A549 (cell line): ENCODE data around the gene RPL10. TPM values are rescaled to one million over a fixed set of nuclear protein-coding genes. Genes with fewer than 3 reads are reported as not detected.

Source experiments
- ATAC-seq, 2 experiments: fragments of 200-7000 bp in 1 of 2; fragments of >200 bp in 1 of 2; cut with Nextera tagmentation in 1 of 2; cut with Tn5 transposase in 1 of 2; 3 replicates each; pipeline versions ENCODE4 v1.8.0 to v1.9.1; 2018 to 2020; ENCODE audit warnings: mild to moderate bottlenecking in 1 of 2, moderate library complexity in 1 of 2
- CTCF ChIA-PET: fragments of 300-600 bp; sonication (Branson Sonifier 250); formaldehyde crosslinking; extraction: SDS; loops from one replicate; lab custom pipeline; 2021; ENCODE audit warnings: antibody characterized with exemption, inconsistent platforms; lab: Yijun Ruan, JAX
- POLR2A ChIA-PET: fragments of 350-600 bp; formaldehyde crosslinking; extraction: SDS; loops from one replicate; lab custom pipeline; 2021; ENCODE audit warnings: antibody characterized with exemption, inconsistent platforms; lab: Yijun Ruan, JAX
- DNase-seq, 2 experiments: peaks; one replicate each; pipeline versions ENCODE4 v3.0.0 to v3.0.0-alpha.2; 2011 to 2016; ENCODE audit warnings: low read depth in 1 of 2, low spot score in 1 of 2
- FAIRE-seq: peaks from 2 replicates; lab custom pipeline; 2011; peaks lifted over from hg19 to GRCh38; lab: Jason Lieb, UNC
- H3K27ac ChIP-seq, 2 experiments: fragments of >200 bp; sonication (Bioruptor Twin); formaldehyde crosslinking; 3 replicates each; pipeline ENCODE4 v1.5.1; 2016 to 2017
- H3K4me1 ChIP-seq: fragments of >200 bp; sonication (Bioruptor Twin); formaldehyde crosslinking; 3 replicates; pipeline ENCODE4 v1.6.1; 2016
- H3K4me2 ChIP-seq: fragments of >200 bp; sonication (Bioruptor Twin); formaldehyde crosslinking; 3 replicates; pipeline ENCODE4 v1.6.1; 2016
- H3K4me3 ChIP-seq: fragments of >200 bp; sonication (Bioruptor Twin); formaldehyde crosslinking; 3 replicates; pipeline ENCODE4 v1.5.1; 2016
- H3K9me3 ChIP-seq: fragments of >200 bp; sonication (Bioruptor Twin); formaldehyde crosslinking; 3 replicates; pipeline ENCODE4 v1.6.1; 2016
- CHD4 ChIP-seq: fragments of 200-600 bp; sonication (generic); IDR thresholded peaks from 2 replicates; pipeline ENCODE4 v1.6.1; 2016; ENCODE audit warnings: antibody characterized with exemption, mild to moderate bottlenecking, borderline replicate concordance
- EHF ChIP-seq: fragments of 250-450 bp; sonication (Bioruptor Pico); IDR thresholded peaks from 2 replicates; pipeline ENCODE4 v1.5.0; 2020; ENCODE audit warnings: mild to moderate bottlenecking
- EP300 ChIP-seq, 2 experiments: fragments of >200 bp; sonication (Bioruptor Twin); formaldehyde crosslinking; IDR thresholded peaks; 2 replicates in 1 of 2; 3 replicates in 1 of 2; pipeline ENCODE4 v1.6.1; 2016 to 2017
- GATA3 ChIP-seq: IDR thresholded peaks from 2 replicates; pipeline ENCODE4 v1.6.1; 2012; ENCODE audit warnings: borderline replicate concordance
- HOXA7 ChIP-seq: fragments of 250-450 bp; sonication (Bioruptor Pico); IDR thresholded peaks from 2 replicates; pipeline ENCODE4 v1.5.0; 2020; ENCODE audit warnings: mild to moderate bottlenecking, moderate library complexity
- HOXB5 ChIP-seq: fragments of 250-450 bp; sonication (Bioruptor Pico); IDR thresholded peaks from 2 replicates; pipeline ENCODE4 v1.5.0; 2020; ENCODE audit warnings: mild to moderate bottlenecking, moderate library complexity
- KDM1A ChIP-seq: fragments of 200-600 bp; sonication (generic); IDR thresholded peaks from 2 replicates; pipeline ENCODE4 v1.6.1; 2016; ENCODE audit warnings: low read depth, mild to moderate bottlenecking
- KDM5A ChIP-seq: fragments of 200-600 bp; sonication (generic); IDR thresholded peaks from 2 replicates; pipeline ENCODE4 v1.6.1; 2016; ENCODE audit warnings: antibody characterized with exemption, mild to moderate bottlenecking
- NFE2L2 ChIP-seq: fragments of 150-350 bp; conservative IDR thresholded peaks from 2 replicates; pipeline ENCODE4 v1.6.1; 2014; ENCODE audit warnings: low read length
- NR3C1 ChIP-seq: fragments of >200 bp; sonication (Bioruptor Twin); formaldehyde crosslinking; IDR thresholded peaks from 3 replicates; pipeline ENCODE4 v1.6.1; 2017
- POLR2AphosphoS2 ChIP-seq: conservative IDR thresholded peaks from 2 replicates; pipeline ENCODE4 v1.6.1; 2012; ENCODE audit warnings: low read length, improper control_type of control experiment, inconsistent platforms
- RAD21 ChIP-seq, 2 experiments: fragments of >200 bp in 1 of 2; sonication (Bioruptor Twin) in 1 of 2; formaldehyde crosslinking in 1 of 2; IDR thresholded peaks in 1 of 2; conservative IDR thresholded peaks in 1 of 2; 2 replicates in 1 of 2; 3 replicates in 1 of 2; pipeline ENCODE4 v1.6.1; 2012 to 2018; ENCODE audit warnings: inconsistent platforms in 1 of 2
- RNF2 ChIP-seq: fragments of 200-600 bp; sonication (generic); IDR thresholded peaks from 2 replicates; pipeline ENCODE4 v1.6.1; 2016; ENCODE audit warnings: low read depth, mild to moderate bottlenecking, antibody characterized with exemption, moderate library complexity, borderline replicate concordance
- SMC3 ChIP-seq: fragments of >200 bp; sonication (Bioruptor Twin); formaldehyde crosslinking; IDR thresholded peaks from 3 replicates; pipeline ENCODE4 v1.6.1; 2018; ENCODE audit warnings: inconsistent platforms
- SREBF2 ChIP-seq: fragments of 450-650 bp; IDR thresholded peaks from 2 replicates; pipeline ENCODE4 v1.6.1; 2014; ENCODE audit warnings: mild to moderate bottlenecking, moderate library complexity
- ZSCAN20 ChIP-seq: fragments of 250-450 bp; sonication (Bioruptor Pico); IDR thresholded peaks from 2 replicates; pipeline ENCODE4 v1.8.0; 2022; ENCODE audit warnings: mild to moderate bottlenecking, moderate library complexity
- WGBS: methylation state at CpG from one replicate; pipeline ENCODE4 v1.1.6; 2017; ENCODE audit errors: missing lambda C conversion rate; 5-methylcytosine and 5-hydroxymethylcytosine counted together
- polyA plus RNA-seq, 4 experiments: library from polyadenylated mRNA; depleted of rRNA in 3 of 4; stranded (reverse); fragments of >200 nt; fragmentation: RNase III in 1 of 4; extraction: RNeasy Plus Mini Kit Qiagen cat#74134 plus additional on column Dnase treatment in 1 of 4; gene quantifications; 2 replicates in 3 of 4; 3 replicates in 1 of 4; pipeline ENCODE4 v1.2.3, GENCODE V29; 2011 to 2017
- TF ChIP-seq, protein P1 (sequence below): fragments of 200-600 bp; sonication (generic); IDR thresholded peaks from 2 replicates; pipeline ENCODE4 v1.6.1; 2016; ENCODE audit warnings: antibody characterized with exemption, mild to moderate bottlenecking, moderate library complexity
- TF ChIP-seq, protein P2 (sequence below): IDR thresholded peaks from 2 replicates; pipeline ENCODE4 v1.6.1; 2012; ENCODE audit warnings: low read depth, borderline replicate concordance
- TF ChIP-seq, protein P3 (sequence below): fragments of 250-450 bp; sonication (Bioruptor Pico); IDR thresholded peaks from 2 replicates; pipeline ENCODE4 v1.5.0; 2021; ENCODE audit warnings: mild to moderate bottlenecking, moderate library complexity, borderline replicate concordance
- TF ChIP-seq, protein P4 (sequence below): fragments of >200 bp; sonication (Bioruptor Twin); formaldehyde crosslinking; IDR thresholded peaks from 2 replicates; pipeline ENCODE4 v1.6.1; 2016
- TF ChIP-seq, protein P5 (sequence below): fragments of 150-350 bp; IDR thresholded peaks from 2 replicates; pipeline ENCODE4 v1.6.1; 2014; ENCODE audit warnings: low read depth, mild to moderate bottlenecking, low read length

Gene RPL10
- polyA plus RNA-seq, 2 of the 4 experiments (the other 2 are of a cell fraction) = 3,216 to 4,804 TPM

DNA sequence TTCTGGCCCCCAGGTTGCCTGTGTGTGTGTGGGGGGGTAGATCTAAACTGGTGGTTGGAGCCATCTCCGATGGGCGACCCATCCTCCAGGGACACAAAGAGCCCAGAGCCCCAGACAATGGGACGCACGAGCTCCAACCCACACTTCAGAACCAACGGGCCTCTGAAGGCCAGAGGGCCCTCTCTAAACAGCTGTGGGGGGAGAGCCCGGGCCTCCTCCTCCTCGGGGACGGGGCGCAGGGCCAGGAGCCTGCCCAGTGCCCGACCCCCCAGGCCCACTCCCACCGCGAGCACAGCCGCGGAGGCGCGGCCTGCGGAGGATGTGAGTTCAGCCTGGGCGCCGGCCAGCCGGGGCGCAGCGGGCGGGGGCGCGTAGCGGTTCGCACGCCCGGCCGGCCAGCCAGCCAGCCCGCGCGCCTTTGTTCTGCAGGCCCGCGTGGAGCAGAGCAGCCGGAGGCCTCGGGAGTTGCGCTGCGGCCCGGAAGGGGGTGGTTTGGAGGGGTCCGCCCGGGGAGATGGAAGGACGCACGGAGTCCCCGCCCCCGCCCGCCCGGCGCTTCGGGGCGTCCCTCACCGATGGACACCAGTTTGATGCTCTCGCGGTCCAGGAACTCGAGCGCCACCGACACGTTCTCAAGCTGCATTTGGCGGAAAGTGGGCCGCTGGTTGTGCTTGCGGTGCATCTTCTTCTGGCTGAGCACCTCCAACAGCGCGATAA, 27.7 kb upstream of the RPL10 start:
- no peak for DNase-seq
- H3K4me3 ChIP-seq = peak overlapping the region; percentile 98
- H3K4me2 ChIP-seq = peak overlapping the region; percentile 93
- CTCF ChIA-PET = interaction anchor here (1.0 to 1.8 kb wide), 2 partner anchors 21 to 27 kb away, joined by 3 to 4 read pairs; partner anchors contain the start of gene RPL10
- peak overlapping the region; percentile 98 to 100 for H3K27ac ChIP-seq
- POLR2A ChIA-PET = interaction anchor here (1.0 to 1.3 kb wide), 5 partner anchors 9 to 27 kb away, joined by 3 to 11 read pairs (median 8); partner anchors contain the start of genes EMD and RPL10
- no peak for FAIRE-seq
- WGBS = 0% methylated on average over 10 of the region's 63 CpGs
- ATAC-seq = no peak
- no peaks in the 10 kb centered on the region for H3K9me3 ChIP-seq
- H3K4me1 ChIP-seq = peaks cover 52% of the 10 kb centered on the region
- TF ChIP-seq, protein P1, sequence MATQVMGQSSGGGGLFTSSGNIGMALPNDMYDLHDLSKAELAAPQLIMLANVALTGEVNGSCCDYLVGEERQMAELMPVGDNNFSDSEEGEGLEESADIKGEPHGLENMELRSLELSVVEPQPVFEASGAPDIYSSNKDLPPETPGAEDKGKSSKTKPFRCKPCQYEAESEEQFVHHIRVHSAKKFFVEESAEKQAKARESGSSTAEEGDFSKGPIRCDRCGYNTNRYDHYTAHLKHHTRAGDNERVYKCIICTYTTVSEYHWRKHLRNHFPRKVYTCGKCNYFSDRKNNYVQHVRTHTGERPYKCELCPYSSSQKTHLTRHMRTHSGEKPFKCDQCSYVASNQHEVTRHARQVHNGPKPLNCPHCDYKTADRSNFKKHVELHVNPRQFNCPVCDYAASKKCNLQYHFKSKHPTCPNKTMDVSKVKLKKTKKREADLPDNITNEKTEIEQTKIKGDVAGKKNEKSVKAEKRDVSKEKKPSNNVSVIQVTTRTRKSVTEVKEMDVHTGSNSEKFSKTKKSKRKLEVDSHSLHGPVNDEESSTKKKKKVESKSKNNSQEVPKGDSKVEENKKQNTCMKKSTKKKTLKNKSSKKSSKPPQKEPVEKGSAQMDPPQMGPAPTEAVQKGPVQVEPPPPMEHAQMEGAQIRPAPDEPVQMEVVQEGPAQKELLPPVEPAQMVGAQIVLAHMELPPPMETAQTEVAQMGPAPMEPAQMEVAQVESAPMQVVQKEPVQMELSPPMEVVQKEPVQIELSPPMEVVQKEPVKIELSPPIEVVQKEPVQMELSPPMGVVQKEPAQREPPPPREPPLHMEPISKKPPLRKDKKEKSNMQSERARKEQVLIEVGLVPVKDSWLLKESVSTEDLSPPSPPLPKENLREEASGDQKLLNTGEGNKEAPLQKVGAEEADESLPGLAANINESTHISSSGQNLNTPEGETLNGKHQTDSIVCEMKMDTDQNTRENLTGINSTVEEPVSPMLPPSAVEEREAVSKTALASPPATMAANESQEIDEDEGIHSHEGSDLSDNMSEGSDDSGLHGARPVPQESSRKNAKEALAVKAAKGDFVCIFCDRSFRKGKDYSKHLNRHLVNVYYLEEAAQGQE = no peak
- TF ChIP-seq KDM5A (no peak), EHF (CRISPR knock-in tag) (no peak), HOXB5 (CRISPR knock-in tag) (no peak), KDM1A (no peak), NR3C1 (no peak), RAD21 (conservative IDR thresholded peaks at IDR 0.05 in 1 of 2, IDR thresholded peaks at IDR 0.05 in 1 of 2) (no peak), GATA3 (no peak), HOXA7 (CRISPR knock-in tag) (no peak), ZSCAN20 (CRISPR knock-in tag) (no peak), RNF2 (no peak)
- TF ChIP-seq, protein P2, sequence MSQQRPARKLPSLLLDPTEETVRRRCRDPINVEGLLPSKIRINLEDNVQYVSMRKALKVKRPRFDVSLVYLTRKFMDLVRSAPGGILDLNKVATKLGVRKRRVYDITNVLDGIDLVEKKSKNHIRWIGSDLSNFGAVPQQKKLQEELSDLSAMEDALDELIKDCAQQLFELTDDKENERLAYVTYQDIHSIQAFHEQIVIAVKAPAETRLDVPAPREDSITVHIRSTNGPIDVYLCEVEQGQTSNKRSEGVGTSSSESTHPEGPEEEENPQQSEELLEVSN = no peak
- TF ChIP-seq, all 56 proteins: peak for 0

DNA sequence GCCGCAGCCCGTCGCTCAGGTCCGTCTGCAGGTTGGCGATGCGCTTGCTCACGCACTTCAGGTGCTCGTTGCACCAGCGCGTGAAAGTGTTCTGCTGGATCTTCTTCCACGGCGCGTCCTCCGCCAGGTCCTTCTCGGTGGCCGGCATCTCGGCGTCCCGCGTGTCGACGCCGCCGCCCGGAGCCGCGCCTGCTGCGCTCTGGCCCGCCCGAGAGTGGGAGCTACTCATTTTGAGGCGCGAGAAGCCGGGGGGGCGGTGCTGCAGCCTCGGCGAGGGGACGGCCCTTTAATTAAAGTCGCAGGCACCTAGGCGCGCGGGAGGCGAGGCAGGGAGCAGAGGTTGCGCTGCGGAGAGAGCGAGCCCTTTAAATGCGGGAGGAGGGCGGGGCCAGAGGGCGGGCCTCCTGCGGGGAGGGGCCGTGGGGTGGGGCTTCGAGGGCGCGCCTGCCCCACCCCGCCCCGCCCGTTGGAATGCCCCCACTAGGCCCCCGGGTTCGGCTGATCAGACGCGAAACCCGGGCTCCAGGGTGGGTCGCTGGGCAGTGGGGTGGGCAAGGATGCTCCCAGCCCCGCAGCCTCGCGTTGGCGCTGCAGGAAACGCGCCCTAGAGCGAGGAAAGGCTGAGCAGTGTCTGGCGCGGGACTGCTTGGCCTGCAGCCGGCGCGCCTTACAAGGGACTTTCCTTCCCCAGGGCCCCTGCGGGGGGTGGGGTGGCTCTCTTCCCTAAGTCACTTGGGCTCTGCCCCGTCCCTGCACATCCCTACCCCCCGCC, 27.0 kb upstream of the RPL10 start:
- peaks cover 46% of the 10 kb centered on the region for H3K4me1 ChIP-seq
- WGBS = 0% methylated on average over 7 of the region's 77 CpGs
- H3K27ac ChIP-seq = peak overlapping the region; percentile 98 to 100
- no peak for FAIRE-seq
- peak overlapping the region; percentile 99 for H3K4me2 ChIP-seq
- DNase-seq = peak; percentile 70 to 96
- CTCF ChIA-PET = interaction anchor here (1.8 kb wide), 1 partner anchor 21 kb away, joined by 4 read pairs; no protein-coding TSS in a partner anchor
- POLR2A ChIA-PET = interaction anchor here (0.6 to 1.3 kb wide), 8 partner anchors 8 to 402 kb away, joined by 3 to 11 read pairs (median 3); partner anchors contain the start of gene EMD
- peak; percentile 30 to 65 for ATAC-seq
- peak overlapping the region; percentile 98 for H3K4me3 ChIP-seq
- no peaks in the 10 kb centered on the region for H3K9me3 ChIP-seq
- TF ChIP-seq, protein P3, sequence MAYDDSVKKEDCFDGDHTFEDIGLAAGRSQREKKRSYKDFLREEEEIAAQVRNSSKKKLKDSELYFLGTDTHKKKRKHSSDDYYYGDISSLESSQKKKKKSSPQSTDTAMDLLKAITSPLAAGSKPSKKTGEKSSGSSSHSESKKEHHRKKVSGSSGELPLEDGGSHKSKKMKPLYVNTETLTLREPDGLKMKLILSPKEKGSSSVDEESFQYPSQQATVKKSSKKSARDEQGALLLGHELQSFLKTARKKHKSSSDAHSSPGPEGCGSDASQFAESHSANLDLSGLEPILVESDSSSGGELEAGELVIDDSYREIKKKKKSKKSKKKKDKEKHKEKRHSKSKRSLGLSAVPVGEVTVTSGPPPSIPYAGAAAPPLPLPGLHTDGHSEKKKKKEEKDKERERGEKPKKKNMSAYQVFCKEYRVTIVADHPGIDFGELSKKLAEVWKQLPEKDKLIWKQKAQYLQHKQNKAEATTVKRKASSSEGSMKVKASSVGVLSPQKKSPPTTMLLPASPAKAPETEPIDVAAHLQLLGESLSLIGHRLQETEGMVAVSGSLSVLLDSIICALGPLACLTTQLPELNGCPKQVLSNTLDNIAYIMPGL = no peak
- TF ChIP-seq EHF (CRISPR knock-in tag) (no peak), EP300 (IDR thresholded peaks at IDR 0.05) (no peak), SREBF2 (no peak), CHD4 (no peak), NFE2L2 (no peak), GATA3 (peak; percentile 39; the same call in 1 of the 2 replicates), SMC3 (no peak), POLR2AphosphoS2 (no peak), NR3C1 (no peak), KDM1A (no peak), KDM5A (no peak)
- TF ChIP-seq, protein P4, sequence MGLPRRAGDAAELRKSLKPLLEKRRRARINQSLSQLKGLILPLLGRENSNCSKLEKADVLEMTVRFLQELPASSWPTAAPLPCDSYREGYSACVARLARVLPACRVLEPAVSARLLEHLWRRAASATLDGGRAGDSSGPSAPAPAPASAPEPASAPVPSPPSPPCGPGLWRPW = no peak
- TF ChIP-seq, protein P1 = peak; percentile 30; the same call in 1 of the 2 replicates
- TF ChIP-seq, protein P5, sequence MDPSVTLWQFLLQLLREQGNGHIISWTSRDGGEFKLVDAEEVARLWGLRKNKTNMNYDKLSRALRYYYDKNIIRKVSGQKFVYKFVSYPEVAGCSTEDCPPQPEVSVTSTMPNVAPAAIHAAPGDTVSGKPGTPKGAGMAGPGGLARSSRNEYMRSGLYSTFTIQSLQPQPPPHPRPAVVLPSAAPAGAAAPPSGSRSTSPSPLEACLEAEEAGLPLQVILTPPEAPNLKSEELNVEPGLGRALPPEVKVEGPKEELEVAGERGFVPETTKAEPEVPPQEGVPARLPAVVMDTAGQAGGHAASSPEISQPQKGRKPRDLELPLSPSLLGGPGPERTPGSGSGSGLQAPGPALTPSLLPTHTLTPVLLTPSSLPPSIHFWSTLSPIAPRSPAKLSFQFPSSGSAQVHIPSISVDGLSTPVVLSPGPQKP = no peak
